ENCODE results near the gene CMTM7.

The CMTM7 gene

DNA sequence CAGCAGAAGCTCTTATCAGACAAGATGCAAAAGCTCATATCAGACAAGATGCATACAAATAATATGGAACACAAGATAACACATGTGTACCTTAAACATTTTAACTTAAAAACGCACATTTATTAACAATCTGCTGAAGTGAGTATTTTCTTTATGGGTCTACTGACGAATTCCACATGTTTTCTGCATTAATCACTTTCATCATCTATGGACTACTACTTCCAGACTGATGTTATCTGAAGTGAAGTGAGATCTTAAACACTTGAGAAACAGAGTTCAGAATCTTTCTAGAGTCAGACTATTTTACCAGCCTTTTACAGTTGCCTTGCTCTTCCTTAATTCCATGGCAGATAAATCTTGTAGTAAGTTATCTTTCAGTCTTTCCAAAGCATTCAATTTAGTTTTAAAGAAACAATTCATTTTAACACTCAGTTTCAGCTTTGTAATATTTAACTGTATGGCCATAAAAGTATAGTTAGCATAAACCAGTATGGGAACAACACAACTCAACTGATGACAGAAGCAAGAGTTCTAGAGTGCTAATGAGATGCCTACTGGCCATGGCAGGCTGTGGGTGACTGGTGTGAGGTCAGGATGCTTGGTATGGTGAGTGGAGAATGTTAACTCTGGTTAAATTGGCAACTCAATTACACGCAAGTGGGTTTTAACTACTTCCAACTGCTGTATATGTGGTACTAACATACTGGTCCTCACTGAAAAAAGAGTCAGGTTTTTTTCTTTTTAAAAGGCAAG lies 101.2 kb downstream of the CMTM7 start:
- no peak for DNase-seq (ENCODE audit: low spot score)

DNA sequence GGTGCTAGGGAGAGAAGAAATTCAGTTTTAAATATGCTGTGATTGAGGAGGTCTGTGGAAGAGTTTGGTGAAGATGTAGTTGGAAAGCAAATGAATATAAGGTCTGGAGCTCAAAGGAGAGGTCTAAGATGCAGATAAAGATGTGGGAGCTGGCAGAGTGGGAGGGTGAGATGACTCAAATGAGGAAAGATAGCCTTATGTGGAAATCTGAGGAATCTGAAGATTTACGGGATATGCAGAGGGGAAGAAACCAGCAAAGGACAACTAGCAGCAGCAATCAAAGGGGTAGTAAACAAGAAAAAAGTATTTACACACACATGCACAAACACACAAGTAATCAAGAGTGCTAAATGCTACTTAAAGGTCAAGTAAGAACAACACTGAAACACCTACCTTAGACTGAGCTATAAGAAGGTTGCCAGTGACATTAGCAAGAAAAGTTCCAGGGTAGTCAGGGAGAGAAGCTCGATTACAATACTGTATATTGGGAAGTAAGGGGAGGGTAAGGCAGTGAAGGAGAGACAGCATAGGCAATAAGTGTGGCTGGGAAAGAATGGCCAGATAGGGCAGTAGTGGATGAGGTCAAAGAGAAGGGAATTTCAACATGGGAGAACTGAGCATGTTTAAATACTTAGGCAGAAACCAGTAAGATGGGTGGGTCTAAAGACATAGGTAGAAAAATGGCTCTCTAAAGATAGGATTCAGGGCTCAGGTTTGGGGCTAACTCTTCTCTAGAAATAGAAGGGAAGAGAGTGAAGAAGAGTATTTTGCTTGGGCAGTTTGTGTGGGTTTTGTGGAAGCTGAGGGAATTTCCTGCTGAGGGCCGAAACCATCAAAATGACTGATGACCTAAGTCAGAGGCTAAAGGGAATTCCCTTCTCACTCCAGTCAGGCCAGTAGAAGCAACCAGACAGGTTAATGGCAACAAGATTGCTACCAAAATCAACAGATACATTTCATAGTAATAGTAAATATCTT lies 102.1 kb downstream of the CMTM7 start:
- DNase-seq (ENCODE audit: low spot score) = peak; percentile 72

DNA sequence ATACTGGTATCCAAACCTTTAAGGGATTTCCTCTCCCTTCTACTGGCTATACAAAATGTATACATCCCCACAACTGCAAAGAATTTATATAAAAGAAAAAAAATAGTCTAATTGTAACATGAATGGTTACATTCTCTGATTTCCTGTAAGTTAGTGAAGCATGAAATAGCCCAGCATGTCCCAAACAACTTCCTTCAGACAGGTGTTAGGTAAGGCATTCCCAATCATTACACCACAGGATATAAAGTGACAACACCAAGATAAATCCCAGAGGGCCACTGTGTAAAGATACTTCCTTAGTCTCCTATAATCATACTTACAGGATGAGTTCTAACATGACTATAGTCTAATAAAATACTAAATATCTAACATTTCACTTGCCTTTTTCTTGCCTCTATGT lies 103.4 kb downstream of the CMTM7 start:
- peak; percentile 75 for DNase-seq (ENCODE audit: low spot score)

DNA sequence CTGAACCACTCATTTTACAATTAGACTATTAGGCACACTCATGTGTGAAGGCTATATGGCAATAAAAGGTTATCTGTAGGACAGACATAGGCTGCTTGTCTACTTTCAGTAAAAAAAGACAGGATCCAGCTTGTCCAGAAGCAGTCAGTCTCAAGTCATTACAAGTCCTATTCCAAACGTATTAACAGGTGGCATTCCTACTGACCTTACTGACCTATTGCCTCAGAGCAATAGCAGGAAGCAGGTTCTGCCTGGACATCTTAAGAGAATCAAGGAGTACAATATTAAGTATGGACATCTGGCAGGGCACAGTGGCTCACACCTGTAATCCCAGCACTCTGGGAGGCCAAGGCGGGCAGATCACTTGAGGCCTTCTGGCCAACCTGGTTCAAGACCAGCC lies 104.0 kb downstream of the CMTM7 start:
- peak; percentile 49 for DNase-seq (ENCODE audit: low spot score)

DNA sequence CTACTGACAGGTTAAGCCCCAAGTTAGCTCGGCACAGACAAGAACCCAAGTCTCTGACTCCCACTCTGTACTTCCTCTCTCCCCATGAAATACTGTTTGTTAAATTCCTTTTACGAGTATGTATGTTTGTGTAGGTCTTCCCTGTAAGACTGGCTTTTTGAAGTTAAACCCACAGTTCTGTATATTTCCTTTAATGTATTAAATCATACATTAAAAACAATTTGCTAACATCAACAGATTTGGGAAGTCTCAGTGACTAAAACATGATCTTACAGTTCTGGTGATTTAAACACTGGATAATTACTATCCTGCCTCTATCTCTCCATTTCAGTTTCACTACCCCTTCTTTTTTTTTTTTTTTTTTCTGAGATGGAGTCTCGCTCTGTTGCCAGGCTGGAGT lies 106.6 kb downstream of the CMTM7 start:
- DNase-seq (ENCODE audit: low spot score) = no peak

DNA sequence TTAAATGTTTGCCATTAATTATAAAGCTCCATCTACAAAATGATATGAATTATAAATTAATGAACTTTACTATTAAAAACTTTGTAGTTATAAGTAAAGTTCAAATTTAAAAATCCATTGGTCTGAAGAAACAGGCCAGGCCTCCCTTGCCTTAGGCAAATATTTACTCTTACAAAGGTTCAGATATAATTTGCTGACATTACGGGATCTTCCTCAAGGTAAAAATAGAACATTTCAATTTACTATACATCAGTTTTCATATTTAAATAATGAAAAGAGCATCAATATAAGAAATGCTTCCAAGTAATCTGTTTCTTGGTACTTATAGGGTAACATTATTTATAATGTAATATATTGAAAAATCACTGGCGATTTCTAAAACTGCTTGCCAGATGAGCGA lies 107.3 kb downstream of the CMTM7 start:
- no peak for DNase-seq (ENCODE audit: low spot score)

DNA sequence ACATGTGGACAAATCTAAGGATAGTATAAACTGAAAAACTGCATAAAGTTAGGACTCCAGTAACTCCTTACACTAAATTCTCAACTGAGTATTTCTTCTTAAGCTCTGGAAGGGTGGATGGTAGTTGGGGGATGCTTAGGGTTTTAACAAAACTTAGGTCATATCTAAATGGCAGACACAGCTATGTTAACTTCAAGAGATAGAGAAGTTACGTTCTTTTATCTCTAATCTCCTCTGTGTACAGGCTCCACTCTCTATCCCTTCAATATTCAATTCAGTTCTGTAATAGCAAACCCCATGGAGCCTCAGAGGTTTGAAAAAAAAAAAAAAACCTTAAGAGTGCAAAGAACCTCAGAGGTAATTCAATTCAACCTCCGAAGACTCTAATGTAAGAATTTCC lies 107.9 kb downstream of the CMTM7 start:
- no peak for DNase-seq (ENCODE audit: low spot score)

DNA sequence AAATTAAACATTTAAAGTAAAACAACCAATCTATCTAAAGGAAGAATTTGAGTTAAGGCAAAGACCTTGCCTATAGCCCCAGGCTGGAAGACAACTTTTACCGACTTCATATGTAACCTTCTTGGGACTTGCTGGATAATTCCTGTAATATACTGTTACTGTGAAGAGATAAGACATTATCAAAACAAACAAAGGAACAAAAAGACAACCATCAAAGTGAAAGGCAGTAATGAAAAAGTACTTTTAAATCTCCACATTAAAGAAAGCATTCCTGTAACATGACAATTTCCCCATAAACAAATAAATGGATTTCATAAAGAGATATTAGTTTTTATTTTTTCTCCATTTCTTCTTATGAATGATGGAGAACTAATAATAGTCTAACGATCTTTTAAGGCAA lies 108.6 kb downstream of the CMTM7 start:
- no peak for DNase-seq (ENCODE audit: low spot score)

DNA sequence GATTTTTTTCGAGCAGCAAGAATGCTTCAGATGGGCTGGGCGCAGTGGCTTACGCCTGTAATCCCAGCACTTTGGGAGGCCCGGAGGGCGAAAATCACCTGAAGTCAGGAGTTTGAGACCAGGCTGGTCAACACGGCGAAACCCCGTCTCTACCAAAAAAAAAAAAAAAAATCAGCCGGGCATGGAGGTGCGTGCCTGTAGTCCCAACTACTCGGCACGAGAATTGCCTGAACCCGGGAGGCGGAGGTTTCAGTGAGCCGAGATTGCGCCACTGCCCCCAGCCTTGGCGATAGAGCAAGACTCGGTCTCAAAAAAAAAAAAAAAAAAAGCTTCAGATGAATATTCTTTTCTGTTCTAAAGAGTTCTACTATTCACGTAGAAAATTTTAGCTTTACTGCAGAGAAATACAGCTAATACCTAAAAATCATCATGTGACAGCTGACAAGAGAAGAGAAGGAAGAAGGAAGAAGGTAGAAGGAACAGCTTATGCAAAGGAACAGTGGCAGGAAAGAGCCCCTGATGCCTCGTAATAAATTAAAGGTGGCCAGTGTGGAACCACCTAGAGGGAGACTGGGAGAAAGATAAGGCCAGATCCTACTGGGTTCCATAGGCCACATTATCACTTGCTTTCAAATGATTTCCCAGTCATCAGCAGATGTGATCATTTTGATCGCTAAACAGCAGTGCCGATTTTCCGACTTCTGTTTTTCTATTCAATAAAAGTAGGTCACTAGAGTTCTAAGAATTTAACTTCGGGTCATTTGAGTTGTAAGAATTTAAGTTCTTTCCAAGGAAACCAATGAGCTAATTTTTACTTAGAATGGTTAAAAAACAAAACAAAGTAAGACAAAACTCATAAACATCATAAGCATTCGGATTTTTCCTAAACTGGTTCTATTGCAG lies 109.5 kb downstream of the CMTM7 start:
- no peak for DNase-seq (ENCODE audit: low spot score)

DNA sequence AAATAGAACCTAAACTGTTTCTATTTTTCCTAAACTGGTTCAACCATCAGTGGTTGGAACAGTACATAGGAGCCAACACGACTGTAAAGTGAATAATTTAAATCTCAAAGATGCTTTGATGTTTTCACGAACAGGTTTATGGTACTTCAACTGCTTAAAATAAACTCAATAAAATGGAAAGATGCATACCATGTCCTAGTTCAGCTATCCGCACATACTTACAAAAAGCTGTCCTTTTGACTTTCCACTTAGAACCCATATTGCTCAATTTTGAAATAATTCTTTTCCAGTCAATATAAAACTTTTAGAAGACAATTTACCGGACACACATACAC lies 110.1 kb downstream of the CMTM7 start:
- no peak for DNase-seq (ENCODE audit: low spot score)

DNA sequence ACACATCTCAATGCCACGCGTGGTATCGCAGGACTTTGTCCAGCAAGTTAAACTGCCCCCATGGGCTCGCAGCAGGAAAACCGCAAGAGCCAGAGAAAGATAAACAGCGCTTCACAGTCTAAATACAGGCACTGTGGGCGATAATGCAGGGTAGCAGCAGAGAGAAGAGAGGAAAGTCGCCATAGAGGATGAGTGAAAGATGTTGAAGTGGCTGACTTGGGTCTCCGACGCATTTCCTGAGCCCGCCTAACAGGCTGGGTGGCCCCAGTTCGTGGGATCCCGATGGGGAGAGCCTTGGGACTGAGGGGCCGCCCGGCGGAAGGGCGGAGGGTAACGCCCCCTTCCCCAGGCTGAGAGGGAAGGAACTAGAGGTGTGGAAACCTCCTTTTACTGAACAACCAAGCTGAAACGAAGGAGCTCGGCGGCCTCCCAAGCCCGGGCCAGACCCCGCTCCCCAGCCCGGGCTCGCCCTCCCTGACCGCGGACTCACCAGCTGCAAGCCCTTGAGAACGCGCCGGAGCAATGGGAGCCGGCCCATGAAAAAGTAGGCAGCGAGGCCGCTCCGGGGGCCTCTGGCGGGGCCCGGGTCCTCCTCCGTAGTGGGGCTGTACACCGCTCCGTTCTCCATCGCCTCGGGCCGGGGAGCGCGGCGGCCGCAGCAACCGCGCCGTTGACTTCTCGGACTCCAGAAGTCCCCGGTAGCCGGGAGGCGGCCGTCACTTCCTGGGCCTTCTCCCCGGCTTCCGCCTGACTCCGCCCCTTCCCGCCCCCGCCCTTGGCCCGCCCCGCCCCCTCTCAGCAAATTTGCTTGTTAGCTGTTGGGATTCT lies 110.7 kb downstream of the CMTM7 start, which contains the start of gene CMTM6:
TSS of gene CMTM6 (minus strand) at position 735 of the 828 bp plus-strand sequence. CDS start at position 628, 107 bp downstream.
- peak; percentile 79 for DNase-seq (ENCODE audit: low spot score)

DNA sequence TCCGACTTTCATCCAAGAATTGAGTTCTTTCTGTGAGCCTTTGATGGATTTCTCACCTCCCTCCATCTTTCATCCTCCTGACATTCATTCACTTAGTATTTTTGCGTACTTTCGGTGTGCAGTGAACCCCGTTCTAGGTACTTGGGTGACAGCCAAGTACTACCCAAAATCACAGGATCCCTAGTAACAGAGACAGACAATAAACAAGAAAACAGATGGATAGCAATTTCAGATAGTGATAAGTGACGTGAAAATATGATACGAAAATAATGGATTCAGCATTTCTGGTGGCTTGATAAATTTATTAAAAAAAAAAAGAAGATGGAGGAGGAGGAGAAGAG lies 111.3 kb downstream of the CMTM7 start:
- no peak for DNase-seq (ENCODE audit: low spot score)

Data from kidney tubule cell (primary cell).